ENCODE measurements around the gene UNG. TPM values are rescaled to one million over a fixed set of nuclear protein-coding genes. Genes with fewer than 3 reads are reported as not detected.
A peak's percentile ranks its signal among the peaks of the same experiment; 100 is the strongest.

UNG gene
- total RNA-seq, 4 donors from 2014 or later = 6.7 to 29.4 (median 20.9) TPM

- peak overlapping the region; percentile 43 to 74 (median 61) for H3K4me3 ChIP-seq
- peaks cover 13 to 44% (median 20%) of the 10 kb centered on the region in 4 donors for H3K4me1 ChIP-seq
- no peaks in the 10 kb centered on the region for H3K36me3 ChIP-seq
- H3K27me3 ChIP-seq = no peaks in the 10 kb centered on the region
- TF ChIP-seq POLR2A (IDR thresholded peaks at IDR 0.05) (peak; percentile 67), POLR2AphosphoS5 (IDR thresholded peaks at IDR 0.05) (peak; percentile 65 to 76 (median 74)), CTCF (IDR thresholded peaks at IDR 0.05) (no peak), EP300 (IDR thresholded peaks at IDR 0.05; ENCODE audit: low read depth) (no peak)
- intact Hi-C loops (cut with DNase I; ENCODE audit: low total_unique reads) (loop anchor here (1.0 to 5.0 kb wide), 2 partner anchors 39 to 297 kb away; partner anchors contain the start of gene SSH1), in situ Hi-C loops (cut with MboI; ENCODE audit: low pct_ligation_motif_present in 1 of 4, low pct_unique_long_range_greater_than_20kb in 1 of 4, low sequenced_read_pairs in 3 of 4) (no loop called here)
- no peaks in the 10 kb centered on the region for H3K9me3 ChIP-seq
- peak overlapping the region; percentile 78 to 97 (median 94) for H3K27ac ChIP-seq
- peak; percentile 87 for DNase-seq
- WGBS, 2 donors (ENCODE audit: low coverage in 1 of 2) = 1 to 13% methylated on average over 3 to 48 of the region's 61 CpGs
Measured at GRCh38 chr12:109154451-109155438, 57.3 kb downstream of the UNG start.

GRCh38 chr12:109156036-109156435, 58.6 kb downstream of the UNG start:
- no peak for DNase-seq
- H3K4me1 ChIP-seq = peaks cover 13 to 44% (median 22%) of the 10 kb centered on the region in 4 donors
- TF ChIP-seq POLR2A (IDR thresholded peaks at IDR 0.05) (no peak), CTCF (IDR thresholded peaks at IDR 0.05) (no peak), POLR2AphosphoS5 (IDR thresholded peaks at IDR 0.05) (no peak), EP300 (IDR thresholded peaks at IDR 0.05; ENCODE audit: low read depth) (no peak)
- intact Hi-C loops (cut with DNase I; ENCODE audit: low total_unique reads) (loop anchor here (5.0 kb wide), 1 partner anchor 299 kb away; the partner anchor contains the start of gene SSH1), in situ Hi-C loops (cut with MboI; ENCODE audit: low pct_ligation_motif_present in 1 of 4, low pct_unique_long_range_greater_than_20kb in 1 of 4, low sequenced_read_pairs in 3 of 4) (no loop called here)
- H3K27me3 ChIP-seq = no peaks in the 10 kb centered on the region
- 97% methylated on average over 5 of the region's 5 CpGs; no CpG with 5 or more reads in 1 of the 2 donors for WGBS, 2 donors (ENCODE audit: low coverage in 1 of 2)
- no peak overlapping the region for H3K4me3 ChIP-seq
- no peaks in the 10 kb centered on the region for H3K9me3 ChIP-seq
- no peaks in the 10 kb centered on the region for H3K36me3 ChIP-seq
- peak overlapping the region in 3 of 4 donors; percentile 90 to 97 (median 97) for H3K27ac ChIP-seq

GRCh38 chr12:109156586-109156985, 59.2 kb downstream of the UNG start:
- Histone ChIP-seq H3K4me3 (no peak overlapping the region), H3K27ac (peak overlapping the region; percentile 28 to 97 (median 65)), H3K9me3 (no peaks in the 10 kb centered on the region), H3K4me1 (peaks cover 13 to 44% (median 22%) of the 10 kb centered on the region in 4 donors), H3K36me3 (no peaks in the 10 kb centered on the region), H3K27me3 (no peaks in the 10 kb centered on the region)
- DNase-seq = no peak
- WGBS, 2 donors (ENCODE audit: low coverage in 1 of 2) = 92% methylated on average over 5 of the region's 5 CpGs; no CpG with 5 or more reads in 1 of the 2 donors
- no peak for TF ChIP-seq CTCF (IDR thresholded peaks at IDR 0.05)
- TF ChIP-seq POLR2AphosphoS5 (IDR thresholded peaks at IDR 0.05) = no peak
- TF ChIP-seq POLR2A (IDR thresholded peaks at IDR 0.05) = no peak
- no peak for TF ChIP-seq EP300 (IDR thresholded peaks at IDR 0.05; ENCODE audit: low read depth)
- intact Hi-C loops (cut with DNase I; ENCODE audit: low total_unique reads) (loop anchor here (5.0 kb wide), 1 partner anchor 299 kb away; the partner anchor contains the start of gene SSH1), in situ Hi-C loops (cut with MboI; ENCODE audit: low pct_ligation_motif_present in 1 of 4, low pct_unique_long_range_greater_than_20kb in 1 of 4, low sequenced_read_pairs in 3 of 4) (no loop called here)

GRCh38 chr12:109157986-109158385, 60.6 kb downstream of the UNG start:
- 33 to 37% methylated on average over 2 to 5 of the region's 5 CpGs for WGBS, 2 donors (ENCODE audit: low coverage in 1 of 2)
- Histone ChIP-seq H3K27ac (peak overlapping the region; percentile 28 to 97 (median 65)), H3K9me3 (no peaks in the 10 kb centered on the region), H3K4me3 (no peak overlapping the region), H3K27me3 (no peaks in the 10 kb centered on the region), H3K4me1 (peaks cover 13 to 44% (median 22%) of the 10 kb centered on the region in 4 donors), H3K36me3 (no peaks in the 10 kb centered on the region)
- no peak for TF ChIP-seq POLR2A (IDR thresholded peaks at IDR 0.05)
- TF ChIP-seq POLR2AphosphoS5 (IDR thresholded peaks at IDR 0.05) = peak in 1 of 3 donors; percentile 13
- TF ChIP-seq CTCF (IDR thresholded peaks at IDR 0.05) = no peak
- intact Hi-C loops (cut with DNase I; ENCODE audit: low total_unique reads) (loop anchor here (5.0 kb wide), 1 partner anchor 301 kb away; the partner anchor contains the start of gene SSH1), in situ Hi-C loops (cut with MboI; ENCODE audit: low pct_ligation_motif_present in 1 of 4, low pct_unique_long_range_greater_than_20kb in 1 of 4, low sequenced_read_pairs in 3 of 4) (no loop called here)
- DNase-seq = no peak
